GM10248 (cell line): Measurements from ENCODE around the gene AIPL1.
A peak's percentile ranks its signal among the peaks of the same experiment; 100 is the strongest.

Source experiments
- CTCF ChIA-PET: fragments of 300-600 bp; sonication (Branson Sonifier 250); formaldehyde crosslinking; extraction: SDS; loops from one replicate; lab custom pipeline; 2021; ENCODE audit warnings: antibody characterized with exemption; lab: Yijun Ruan, JAX
- POLR2A ChIA-PET: fragments of 350-650 bp; sonication (Branson Sonifier 250); formaldehyde crosslinking; extraction: SDS; loops from one replicate; lab custom pipeline; 2020; ENCODE audit warnings: antibody characterized with exemption; lab: Yijun Ruan, JAX
- DNase-seq: peaks from one replicate; pipeline ENCODE4 v3.0.0; 2012; ENCODE audit errors: extremely low spot score
- CTCF ChIP-seq: IDR thresholded peaks from 2 replicates; pipeline ENCODE4 v1.5.1; 2012; ENCODE audit warnings: mild to moderate bottlenecking, low read depth; ENCODE audit errors: extremely low read depth, missing control alignments, control extremely low read depth

Gene AIPL1

DNA sequence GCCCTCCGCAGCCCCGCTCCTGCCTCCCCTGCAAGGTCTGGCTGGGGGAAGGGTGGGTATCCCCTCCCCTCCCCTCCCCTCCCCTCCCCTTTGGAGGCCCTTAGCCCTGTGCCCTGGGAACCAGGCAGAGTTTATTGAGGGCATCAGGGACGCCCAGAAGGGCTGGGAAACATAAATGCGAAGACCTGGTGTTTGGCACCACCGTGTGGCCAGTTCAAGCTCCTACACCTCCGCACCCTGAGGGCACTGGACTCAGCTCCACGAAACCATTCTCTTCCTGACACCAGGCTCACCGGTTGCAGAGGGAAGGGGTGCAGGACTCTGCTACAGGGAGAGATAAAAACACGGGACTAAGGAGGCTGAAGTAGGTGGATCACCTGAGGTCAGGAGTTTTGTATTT is 1.0 kb upstream of the AIPL1 start:
- ChIA-PET CTCF (interaction anchor here (0.7 to 5.2 kb wide), 17 partner anchors 10 to 854 kb away, joined by 3 to 51 read pairs (median 5); partner anchors contain the start of gene PIMREG), POLR2A (no interaction called here)
- TF ChIP-seq CTCF, result peak; percentile 86
- DNase-seq, result peak; percentile 84

GRCh38 chr17:6430769-6431168 is 4.2 kb downstream of the AIPL1 start:
- no peak for DNase-seq
- TF ChIP-seq CTCF, result no peak
- POLR2A ChIA-PET, result no interaction called here
- CTCF ChIA-PET, result no interaction called here

DNA sequence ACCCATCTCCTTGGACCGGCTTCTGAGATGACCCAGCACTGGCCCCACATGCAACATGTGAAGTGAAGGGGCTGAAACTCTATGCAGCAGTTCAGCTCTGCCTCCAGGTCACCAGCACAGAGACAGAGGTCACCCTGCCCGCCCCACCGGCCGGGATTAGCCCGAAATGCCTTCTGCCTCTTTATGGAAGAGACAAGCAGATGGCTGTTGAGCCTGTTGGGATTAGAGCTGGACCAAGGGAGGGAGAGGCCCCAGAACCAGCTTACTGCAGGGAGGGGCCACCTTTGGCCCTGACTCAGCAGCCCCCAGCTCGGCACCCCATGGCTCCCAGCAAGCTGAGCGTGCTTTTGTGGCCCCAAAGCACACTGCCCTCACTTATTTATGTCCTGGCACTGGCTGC is 5.7 kb downstream of the AIPL1 start:
- TF ChIP-seq CTCF, result no peak
- ChIA-PET CTCF (no interaction called here), POLR2A (no interaction called here)
- no peak for DNase-seq

DNA sequence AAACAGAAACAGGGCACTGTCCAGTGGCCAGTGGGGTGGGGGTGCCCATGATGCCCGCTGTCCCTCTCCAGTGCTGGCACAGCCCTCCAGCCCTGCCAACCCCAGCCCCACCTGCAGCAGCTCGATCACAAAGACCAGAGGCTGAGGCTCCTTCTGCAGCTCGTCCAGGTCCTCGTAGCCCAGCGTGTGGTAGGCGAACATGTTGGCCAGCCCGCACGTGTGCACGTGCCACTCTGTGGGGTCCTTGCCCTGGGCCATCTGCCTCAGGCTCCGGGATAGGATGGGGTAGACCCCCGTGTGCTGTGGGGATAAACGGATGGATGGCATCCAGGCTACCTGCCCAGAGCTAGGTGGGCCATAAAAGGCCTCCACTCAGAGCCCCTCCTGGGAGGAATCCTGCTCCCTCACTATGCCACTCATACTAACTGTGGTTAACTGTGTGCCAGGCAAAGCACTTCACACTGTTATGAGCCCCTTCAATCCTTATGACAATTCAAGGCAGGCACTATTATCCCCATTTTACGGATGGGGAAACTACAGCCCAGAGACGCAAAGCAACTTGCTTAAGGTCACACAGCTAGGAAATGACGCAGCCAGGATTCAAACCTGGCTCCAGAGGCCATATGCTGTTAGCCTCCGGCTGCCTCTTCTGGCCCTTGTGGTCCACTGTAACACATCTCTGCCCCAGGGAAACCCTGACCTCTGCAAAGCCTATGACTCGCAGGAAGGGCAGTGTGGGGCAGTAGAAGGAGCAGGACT is 6.5 kb downstream of the AIPL1 start:
- no peak for DNase-seq
- TF ChIP-seq CTCF, result no peak
- POLR2A ChIA-PET, result no interaction called here
- CTCF ChIA-PET, result interaction anchor here (1.1 kb wide), 1 partner anchor 841 kb away, joined by 3 read pairs; no protein-coding TSS in a partner anchor

GRCh38 chr17:6427279-6427781 is 7.6 kb downstream of the AIPL1 start:
- POLR2A ChIA-PET, result no interaction called here
- no peak for TF ChIP-seq CTCF
- CTCF ChIA-PET, result interaction anchor here (1.5 kb wide), 1 partner anchor 832 kb away, joined by 3 read pairs; no protein-coding TSS in a partner anchor

DNA sequence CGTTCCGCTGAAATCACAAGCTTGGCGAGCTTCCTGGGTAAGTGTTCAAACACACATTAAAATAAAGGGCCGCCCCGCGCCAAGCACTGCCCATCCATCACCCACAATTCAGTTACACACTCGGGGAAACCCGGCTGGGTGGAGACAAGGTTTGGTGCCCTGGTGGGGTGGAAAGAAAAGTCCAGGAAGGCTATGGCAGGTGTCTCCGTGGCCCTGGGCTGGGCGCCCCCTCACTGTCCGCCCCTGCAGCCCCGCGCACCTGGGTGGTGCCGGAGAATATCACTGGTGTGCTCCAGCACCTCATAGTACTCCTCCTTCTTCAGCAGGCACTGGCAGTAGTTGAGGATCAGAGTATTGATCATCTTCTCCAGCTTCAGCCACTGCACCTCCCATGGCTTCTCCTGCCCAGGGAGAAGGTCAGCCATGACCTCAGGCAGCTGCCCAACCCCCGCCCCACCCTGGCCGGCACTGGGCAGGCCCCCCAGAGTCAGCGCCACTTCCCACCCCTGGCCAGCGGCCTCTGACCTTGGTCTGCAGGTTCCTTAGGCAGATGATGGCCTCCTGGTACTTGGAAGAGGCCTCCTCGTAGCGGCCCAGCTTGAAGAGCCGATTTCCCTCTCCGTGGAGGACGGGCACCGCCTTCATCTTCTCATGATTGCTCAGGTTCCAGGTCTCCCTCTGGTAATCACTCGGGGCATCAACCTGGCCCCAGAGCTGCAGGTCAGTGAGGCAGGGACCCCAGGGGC is 8.4 kb downstream of the AIPL1 start:
- ChIA-PET POLR2A (no interaction called here), CTCF (interaction anchor here (1.5 to 1.7 kb wide), 3 partner anchors 9 to 831 kb away, joined by 3 to 5 read pairs (median 4); partner anchors contain the start of gene AIPL1)
- no peak for TF ChIP-seq CTCF
- no peak for DNase-seq

More at GRCh38 chr17:6427279-6427781, 7.6 kb downstream of the AIPL1 start:
- DNase-seq, result peak; percentile 43
